Kidney epithelial cell (primary cell): ENCODE results near the gene KANK3. TPM values are rescaled to one million over a fixed set of nuclear protein-coding genes. Genes with fewer than 3 reads are reported as not detected.

ENCODE experiments used
- DNase-seq: peaks from one replicate; pipeline ENCODE4 v3.0.0-alpha.2; 2010; ENCODE audit warnings: low read depth
- H3K27me3 ChIP-seq: 2 replicates; pipeline ENCODE4 v1.6.0; 2011; ENCODE audit warnings: low read length; ENCODE audit not compliant: control insufficient read depth, insufficient read depth
- H3K36me3 ChIP-seq: 2 replicates; pipeline ENCODE4 v1.5.1; 2011; ENCODE audit warnings: low read length; ENCODE audit not compliant: control insufficient read depth, insufficient read depth
- H3K4me3 ChIP-seq: 2 replicates; pipeline ENCODE4 v1.5.1; 2011; ENCODE audit warnings: low read depth, mild to moderate bottlenecking, control low read depth, low read length
- total RNA-seq: library from RNA; depleted of rRNA; stranded (reverse); fragments of >200 nt; gene quantifications from 2 replicates; pipeline ENCODE4 v1.2.3, GENCODE V29; 2015
- TF ChIP-seq, protein P1 (sequence below): IDR thresholded peaks from 2 replicates; pipeline ENCODE4 v1.5.1; 2011; ENCODE audit warnings: mild to moderate bottlenecking, moderate library complexity, low read length, control low read depth, inconsistent platforms; ENCODE audit not compliant: insufficient read depth, poor library complexity, severe bottlenecking

KANK3 gene
- total RNA-seq, 1 donor from 2014 or later, result 8.1 TPM

DNA sequence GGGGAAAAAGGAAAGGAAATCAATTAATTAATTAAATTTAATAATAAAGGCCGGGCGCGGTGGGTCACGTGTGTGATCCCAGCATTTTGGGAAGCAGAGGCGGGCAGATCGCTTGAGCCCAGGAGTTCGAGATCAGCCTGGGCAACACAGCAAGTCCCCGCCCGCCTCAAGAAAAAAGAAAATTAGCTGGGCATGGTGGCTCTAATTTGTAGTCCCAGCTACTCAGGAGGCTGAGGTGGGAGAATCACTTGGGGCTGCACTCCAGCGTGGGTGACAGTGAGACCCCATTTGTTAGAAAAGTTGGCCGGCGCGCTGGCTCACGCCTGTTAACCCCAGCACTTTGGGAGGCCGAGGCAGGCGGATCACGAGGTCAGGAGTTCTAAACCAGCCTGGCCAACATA, 34.2 kb downstream of the KANK3 start:
- TF ChIP-seq, protein P1, sequence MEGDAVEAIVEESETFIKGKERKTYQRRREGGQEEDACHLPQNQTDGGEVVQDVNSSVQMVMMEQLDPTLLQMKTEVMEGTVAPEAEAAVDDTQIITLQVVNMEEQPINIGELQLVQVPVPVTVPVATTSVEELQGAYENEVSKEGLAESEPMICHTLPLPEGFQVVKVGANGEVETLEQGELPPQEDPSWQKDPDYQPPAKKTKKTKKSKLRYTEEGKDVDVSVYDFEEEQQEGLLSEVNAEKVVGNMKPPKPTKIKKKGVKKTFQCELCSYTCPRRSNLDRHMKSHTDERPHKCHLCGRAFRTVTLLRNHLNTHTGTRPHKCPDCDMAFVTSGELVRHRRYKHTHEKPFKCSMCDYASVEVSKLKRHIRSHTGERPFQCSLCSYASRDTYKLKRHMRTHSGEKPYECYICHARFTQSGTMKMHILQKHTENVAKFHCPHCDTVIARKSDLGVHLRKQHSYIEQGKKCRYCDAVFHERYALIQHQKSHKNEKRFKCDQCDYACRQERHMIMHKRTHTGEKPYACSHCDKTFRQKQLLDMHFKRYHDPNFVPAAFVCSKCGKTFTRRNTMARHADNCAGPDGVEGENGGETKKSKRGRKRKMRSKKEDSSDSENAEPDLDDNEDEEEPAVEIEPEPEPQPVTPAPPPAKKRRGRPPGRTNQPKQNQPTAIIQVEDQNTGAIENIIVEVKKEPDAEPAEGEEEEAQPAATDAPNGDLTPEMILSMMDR, result no peak
- DNase-seq, result no peak
- H3K36me3 ChIP-seq, result no peaks in the 10 kb centered on the region
- H3K4me3 ChIP-seq, result peak overlapping the region; percentile 50
- no peaks in the 10 kb centered on the region for H3K27me3 ChIP-seq

DNA sequence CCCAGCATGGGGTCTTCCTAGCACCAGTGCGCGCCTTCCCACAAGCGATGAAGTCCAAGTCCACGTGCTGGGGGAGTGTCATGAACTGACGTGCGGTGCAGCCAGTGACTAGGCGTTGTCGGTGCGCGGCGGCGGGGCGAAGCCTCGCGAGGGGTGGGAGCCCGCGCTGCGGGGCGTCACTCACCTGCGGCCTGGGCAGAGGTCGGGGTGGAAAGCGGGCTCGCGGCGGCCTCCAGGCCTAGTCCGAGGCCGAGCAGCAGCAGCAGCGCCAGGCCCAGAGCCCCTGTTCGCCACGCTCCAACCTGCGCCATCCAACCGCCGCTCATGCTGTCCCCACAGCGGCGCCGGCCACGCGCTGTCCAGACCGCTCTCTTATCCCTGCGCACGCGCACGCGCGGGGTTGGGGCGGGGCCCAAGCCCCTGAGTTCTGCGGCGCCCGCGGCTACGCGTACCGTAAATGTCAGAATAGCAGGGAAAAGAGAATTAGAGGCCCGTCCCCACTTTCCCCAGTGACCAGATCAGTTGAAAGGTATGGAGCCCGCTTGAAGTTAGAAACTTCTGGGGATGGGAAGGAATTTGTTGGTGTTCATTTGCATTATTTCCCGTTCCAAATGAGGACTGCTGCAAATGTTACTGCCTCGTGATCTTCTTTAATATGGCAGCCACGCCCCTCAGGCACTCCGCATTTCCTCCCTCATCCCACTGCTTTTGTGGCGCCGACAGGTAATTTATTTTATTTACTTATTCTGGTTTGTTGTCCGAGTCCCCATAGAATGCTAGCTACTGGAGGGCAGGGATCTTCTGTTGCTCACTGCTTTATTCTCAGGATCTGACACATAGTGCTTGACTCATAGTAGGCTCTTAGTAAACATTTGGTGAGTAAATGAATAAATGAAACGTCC, 34.8 kb downstream of the KANK3 start, which contains the start of gene CD320:
TSS of gene CD320 (minus strand) at position 394 of the 902 bp plus-strand sequence. CDS start at position 326, 68 bp downstream.
- TF ChIP-seq, protein P1, result no peak
- Histone ChIP-seq H3K36me3 (no peaks in the 10 kb centered on the region), H3K4me3 (peak within 1 kb of the TSS; percentile 50), H3K27me3 (no peaks in the 10 kb centered on the region)
- no peak for DNase-seq

DNA sequence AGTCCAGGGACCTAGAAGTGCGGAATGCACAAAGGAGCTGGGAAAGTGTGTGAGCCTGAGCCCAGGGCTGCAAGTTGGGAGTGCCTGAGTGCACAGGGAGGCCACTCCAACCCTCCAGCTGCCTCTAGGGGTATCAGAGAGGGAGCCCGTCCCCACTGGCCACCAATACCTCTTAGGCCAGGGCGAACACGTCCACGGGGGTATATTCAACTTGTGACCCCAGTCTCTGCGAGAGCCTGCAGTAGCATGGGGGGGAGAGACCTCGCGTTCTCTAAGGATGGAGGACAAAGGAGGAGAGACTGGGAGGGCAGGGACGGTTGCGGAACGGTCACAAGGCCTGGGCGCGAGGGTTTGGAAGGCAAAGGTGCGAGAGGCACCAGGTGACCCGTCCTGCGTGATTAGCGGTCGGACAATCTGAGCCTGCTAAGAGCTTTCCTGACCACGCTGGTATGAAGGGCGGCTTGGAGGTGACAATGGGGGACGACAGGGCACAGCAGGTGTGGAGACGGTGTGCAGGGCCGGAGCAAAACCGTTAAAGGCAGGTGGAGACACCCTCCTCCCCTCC, 35.6 kb downstream of the KANK3 start:
- Histone ChIP-seq H3K36me3 (no peaks in the 10 kb centered on the region), H3K27me3 (no peaks in the 10 kb centered on the region), H3K4me3 (peak overlapping the region; percentile 50)
- DNase-seq, result no peak
- TF ChIP-seq, protein P1, result no peak

DNA sequence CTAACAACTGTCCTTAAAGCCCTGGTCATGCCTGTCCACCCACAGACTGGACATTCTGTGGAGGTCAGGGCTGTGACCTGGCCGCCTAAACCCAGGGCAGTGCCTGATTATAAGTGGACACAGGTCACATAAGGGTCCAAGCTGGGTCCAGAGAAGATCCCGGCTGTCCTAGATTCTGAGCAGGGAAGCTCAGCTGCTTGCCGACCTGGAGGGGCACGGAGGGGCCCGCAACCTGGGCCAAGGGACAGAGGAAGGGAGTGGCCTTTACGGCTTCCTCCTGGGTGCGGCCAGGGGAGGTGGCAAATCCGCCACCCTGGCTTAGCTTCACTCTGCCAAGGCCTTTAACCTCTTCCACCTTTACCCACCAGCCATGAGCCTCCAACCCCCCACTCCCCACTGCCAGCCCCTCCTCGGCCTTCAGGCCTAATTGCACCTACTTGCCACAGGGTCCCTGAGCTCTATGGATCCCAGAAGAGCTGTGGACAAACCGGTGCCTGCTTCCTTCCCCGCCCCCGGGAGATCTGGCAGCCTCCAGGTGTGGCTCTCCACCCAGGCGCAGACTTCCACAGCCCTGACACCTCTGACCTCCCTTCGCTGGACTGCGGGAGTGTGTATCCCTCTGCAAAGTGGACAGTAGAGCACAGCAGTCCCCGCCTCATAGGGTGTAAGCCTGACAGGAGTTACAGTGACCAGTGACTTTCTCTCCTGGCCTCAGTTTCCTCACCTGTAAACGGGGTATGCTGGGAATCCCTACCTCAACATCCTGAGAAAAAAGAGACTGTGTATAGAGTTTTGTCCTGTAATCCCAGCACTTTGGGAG, 36.6 kb downstream of the KANK3 start:
- DNase-seq, result no peak
- TF ChIP-seq, protein P1, result no peak
- H3K36me3 ChIP-seq, result peaks cover 1% of the 10 kb centered on the region
- no peaks in the 10 kb centered on the region for H3K27me3 ChIP-seq
- H3K4me3 ChIP-seq, result no peak overlapping the region

DNA sequence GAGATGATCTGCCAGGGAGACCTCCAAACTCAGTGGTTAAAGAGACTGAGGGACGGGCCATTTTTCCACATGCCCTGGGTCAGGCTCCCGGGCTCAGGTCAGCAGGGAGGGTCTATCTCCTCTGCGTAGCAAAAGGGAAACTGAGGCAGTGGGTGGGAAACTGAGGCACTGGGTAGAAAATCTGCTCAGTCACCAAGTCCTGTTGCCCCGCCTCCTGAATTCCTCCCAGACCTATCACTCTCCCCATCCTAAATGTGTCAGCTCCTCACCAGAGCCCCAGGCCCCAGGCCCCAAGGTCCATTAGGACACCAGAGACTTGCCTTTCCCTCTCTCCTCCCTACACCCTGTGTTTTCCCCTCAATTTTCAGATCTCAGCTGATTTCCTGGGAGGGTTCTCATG, 37.3 kb downstream of the KANK3 start:
- no peak for DNase-seq
- Histone ChIP-seq H3K27me3 (no peaks in the 10 kb centered on the region), H3K36me3 (peaks cover 1% of the 10 kb centered on the region), H3K4me3 (no peak overlapping the region)
- TF ChIP-seq, protein P1, result no peak
